ENCODE results near the gene CSF2. TPM values are rescaled to one million over a fixed set of nuclear protein-coding genes. Genes with fewer than 3 reads are reported as not detected.

Gene CSF2
- total and polyA plus RNA-seq, 2 of the 13 experiments (the other 11 are each of a cell fraction or from before 2014, with no cell fraction given): not detected

- no peak for TF ChIP-seq CEBPZ (IDR thresholded peaks at IDR 0.05; ENCODE audit: low read length)
- no peak for TF ChIP-seq MNT (IDR thresholded peaks at IDR 0.05)
Measured at GRCh38 chr5:132066871-132067270, 6.7 kb upstream of the CSF2 start (continued).

GRCh38 chr5:132067451-132067850 lies 6.1 kb upstream of the CSF2 start:
- H3K36me3 ChIP-seq (replicated peaks in 1 of 2; ENCODE audit: control insufficient read depth in 1 of 2, insufficient read depth in 2 of 2, low read length in 2 of 2): no peaks in the 10 kb centered on the region
- H3K27me3 ChIP-seq (ENCODE audit: control insufficient read depth in 1 of 2, insufficient read depth in 2 of 2, low read length in 2 of 2): peaks cover 7 to 50% of the 10 kb centered on the region in 2 experiments; a peak in 3 of 5 replicates
- H3K4me3 ChIP-seq (replicated peaks in 1 of 3; ENCODE audit: insufficient read depth in 1 of 3, low read depth in 2 of 3, low read length in 3 of 3): no peak overlapping the region
- in situ Hi-C loops (cut with HindIII; ENCODE audit: extremely low pct_ligation_motif_present, low pct_unique_long_range_greater_than_20kb): no loop called here
- intact Hi-C loops (cut with micrococcal nuclease; ENCODE audit: unreplicated experiment): loop anchor here (5.0 kb wide), 1 partner anchor 110 kb away; no protein-coding TSS in a partner anchor
- DNase-seq (ENCODE audit: low spot score): no peak
- no peaks in the 10 kb centered on the region for H4K20me1 ChIP-seq (ENCODE audit: insufficient read depth, low read length)
- no peak for ATAC-seq
- no peak for FAIRE-seq
- peaks cover 17% of the 10 kb centered on the region for H3K4me1 ChIP-seq (ENCODE audit: insufficient read depth, low read length)
- POLR2A ChIA-PET: no interaction called here
- TF ChIP-seq GATAD1 (CRISPR knock-in tag; IDR thresholded peaks at IDR 0.05) (no peak), AHR (CRISPR knock-in tag; IDR thresholded peaks at IDR 0.05) (no peak), HOXA7 (CRISPR knock-in tag; IDR thresholded peaks at IDR 0.05) (no peak), TGIF2 (CRISPR knock-in tag; IDR thresholded peaks at IDR 0.05) (no peak), REXO4 (CRISPR knock-in tag; IDR thresholded peaks at IDR 0.05; ENCODE audit: borderline replicate concordance) (no peak), PRMT3 (CRISPR knock-in tag; IDR thresholded peaks at IDR 0.05; ENCODE audit: borderline replicate concordance, low read depth) (no peak), SP5 (CRISPR knock-in tag; IDR thresholded peaks at IDR 0.05; ENCODE audit: borderline replicate concordance, low read depth) (no peak)
- WGBS (ENCODE audit: low lambda C conversion rate): 44% methylated on average over 5 of the region's 11 CpGs
- no peak overlapping the region for H2AFZ ChIP-seq (ENCODE audit: low read length)
- no peaks in the 10 kb centered on the region for H3K79me2 ChIP-seq (ENCODE audit: insufficient read depth, low read length)
- BruUV-seq (replicated peaks): no TSS peak
- no peaks in the 10 kb centered on the region for H3K9me3 ChIP-seq (ENCODE audit: low read length)
- CTCF ChIA-PET (ENCODE audit: low intra/inter-chr PET ratio, low total read pairs): no interaction called here
- H3K9ac ChIP-seq (ENCODE audit: insufficient read depth, low read depth, low read length): no peak overlapping the region
- H3K4me2 ChIP-seq (ENCODE audit: low read depth, low read length): no peak overlapping the region
- H3K27ac ChIP-seq (ENCODE audit: extremely low read length, insufficient read depth, low read length): no peak overlapping the region
